Tibial nerve (tissue), 4 donors: ENCODE results near the gene LRRC14B. TPM values are rescaled to one million over a fixed set of nuclear protein-coding genes. Genes with fewer than 3 reads are reported as not detected.

Experiments
- DNase-seq, 2 donors: peaks; one replicate each; pipeline ENCODE4 v3.0.0-alpha.2; 2019; ENCODE audit warnings: low spot score in 2 of 2
- H3K27ac ChIP-seq, 4 donors: fragments of 200-600 bp; sonication (generic) in 3 of 4; one replicate each; pipeline ENCODE4 v1.5.1; 2017 to 2019; ENCODE audit warnings: mild to moderate bottlenecking in 1 of 4
- H3K27me3 ChIP-seq, 2 donors: fragments of 200-600 bp; sonication (generic) in 1 of 2; one replicate each; pipeline versions ENCODE4 v1.5.1 to v1.6.0; 2017 to 2019
- H3K36me3 ChIP-seq, 3 donors: fragments of 200-600 bp; sonication (generic); one replicate each; pipeline ENCODE4 v1.5.1; 2018 to 2019
- H3K4me1 ChIP-seq, 4 donors: fragments of 200-600 bp; sonication (generic) in 3 of 4; one replicate each; pipeline ENCODE4 v1.5.1; 2017 to 2019
- H3K4me3 ChIP-seq, 4 donors: fragments of 200-600 bp; sonication (generic) in 3 of 4; one replicate each; pipeline ENCODE4 v1.5.1; 2017 to 2019; ENCODE audit warnings: mild to moderate bottlenecking in 1 of 4, moderate library complexity in 1 of 4
- H3K9me3 ChIP-seq, 4 donors: fragments of 200-600 bp; sonication (generic) in 3 of 4; one replicate each; pipeline ENCODE4 v1.5.1; 2017 to 2019
- EP300 ChIP-seq, 2 donors: sonication (generic); formaldehyde crosslinking; IDR thresholded peaks; one replicate each; pipeline ENCODE4 v1.6.1; 2017; ENCODE audit warnings: antibody characterized with exemption in 2 of 2, mild to moderate bottlenecking in 1 of 2
- POLR2A ChIP-seq, 2 donors: fragments of 450-650 bp; IDR thresholded peaks; one replicate each; pipeline ENCODE4 v1.6.1; 2017; ENCODE audit warnings: antibody characterized with exemption in 2 of 2, mild to moderate bottlenecking in 2 of 2, moderate library complexity in 2 of 2
- WGBS, 2 donors: methylation state at CpG; one replicate each; pipeline ENCODE4 v1.1.5; 2018; 5-methylcytosine and 5-hydroxymethylcytosine counted together
- total RNA-seq, 4 donors: library from RNA; depleted of rRNA; stranded (reverse); fragments of >200 nt; gene quantifications; one replicate each; pipeline ENCODE4 v1.1.0, GENCODE V29; 2016
- TF ChIP-seq, protein P1 (sequence below), 5 experiments: fragments of 200-600 bp in 3 of 5; fragments of 450-650 bp in 2 of 5; sonication (generic) in 3 of 5; IDR thresholded peaks; one replicate each; pipeline ENCODE4 v1.5.1; 2016 to 2019; ENCODE audit warnings: antibody characterized with exemption in 5 of 5, mild to moderate bottlenecking in 3 of 5, moderate library complexity in 2 of 5

The LRRC14B gene
- total RNA-seq, 4 donors from 2014 or later, result not detected

- no peak for DNase-seq
- no peak overlapping the region for H3K4me3 ChIP-seq
- 93 to 96% methylated on average over 9 of the region's 10 CpGs for WGBS, 2 donors
- TF ChIP-seq EP300 (IDR thresholded peaks at IDR 0.05) (no peak), POLR2A (IDR thresholded peaks at IDR 0.05) (no peak)
- TF ChIP-seq, protein P1, sequence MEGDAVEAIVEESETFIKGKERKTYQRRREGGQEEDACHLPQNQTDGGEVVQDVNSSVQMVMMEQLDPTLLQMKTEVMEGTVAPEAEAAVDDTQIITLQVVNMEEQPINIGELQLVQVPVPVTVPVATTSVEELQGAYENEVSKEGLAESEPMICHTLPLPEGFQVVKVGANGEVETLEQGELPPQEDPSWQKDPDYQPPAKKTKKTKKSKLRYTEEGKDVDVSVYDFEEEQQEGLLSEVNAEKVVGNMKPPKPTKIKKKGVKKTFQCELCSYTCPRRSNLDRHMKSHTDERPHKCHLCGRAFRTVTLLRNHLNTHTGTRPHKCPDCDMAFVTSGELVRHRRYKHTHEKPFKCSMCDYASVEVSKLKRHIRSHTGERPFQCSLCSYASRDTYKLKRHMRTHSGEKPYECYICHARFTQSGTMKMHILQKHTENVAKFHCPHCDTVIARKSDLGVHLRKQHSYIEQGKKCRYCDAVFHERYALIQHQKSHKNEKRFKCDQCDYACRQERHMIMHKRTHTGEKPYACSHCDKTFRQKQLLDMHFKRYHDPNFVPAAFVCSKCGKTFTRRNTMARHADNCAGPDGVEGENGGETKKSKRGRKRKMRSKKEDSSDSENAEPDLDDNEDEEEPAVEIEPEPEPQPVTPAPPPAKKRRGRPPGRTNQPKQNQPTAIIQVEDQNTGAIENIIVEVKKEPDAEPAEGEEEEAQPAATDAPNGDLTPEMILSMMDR (IDR thresholded peaks at IDR 0.05), result no peak
- H3K27me3 ChIP-seq, result peaks cover 0 to 56% of the 10 kb centered on the region in 2 donors
- peaks cover 0 to 11% (median 0%) of the 10 kb centered on the region in 4 donors for H3K4me1 ChIP-seq
- H3K9me3 ChIP-seq, result no peaks in the 10 kb centered on the region
- H3K36me3 ChIP-seq, result no peaks in the 10 kb centered on the region
- no peak overlapping the region for H3K27ac ChIP-seq
These were observed 1.8 kb upstream of the LRRC14B start for GRCh38 chr5:189486-189885.

DNA sequence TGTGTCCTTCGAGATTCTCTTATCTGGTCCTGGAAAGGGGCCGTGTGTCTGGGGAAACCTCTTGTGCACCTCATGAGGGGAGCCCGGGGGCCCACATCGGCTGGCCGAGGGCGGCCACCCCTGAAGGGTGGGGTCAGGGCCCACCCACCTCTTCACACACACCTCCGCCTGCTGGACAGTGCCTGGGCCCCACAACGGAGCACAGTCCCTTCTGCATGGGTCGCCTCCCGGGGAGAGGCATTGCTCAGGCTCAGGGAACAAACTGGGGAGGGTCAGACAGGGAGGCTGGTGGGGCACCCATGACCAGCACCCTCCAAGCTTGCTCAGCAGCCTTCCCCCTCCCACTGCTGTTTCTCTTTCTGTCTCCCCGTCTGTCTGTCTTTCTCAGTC, 1.3 kb upstream of the LRRC14B start:
- no peaks in the 10 kb centered on the region for H3K36me3 ChIP-seq
- no peak for TF ChIP-seq POLR2A (IDR thresholded peaks at IDR 0.05)
- TF ChIP-seq EP300 (IDR thresholded peaks at IDR 0.05), result no peak
- TF ChIP-seq, protein P1 (IDR thresholded peaks at IDR 0.05), result no peak
- no peak overlapping the region for H3K27ac ChIP-seq
- WGBS, 2 donors, result 63 to 64% methylated on average over 11 of the region's 11 CpGs
- DNase-seq, result no peak
- peaks cover 0 to 11% (median 0%) of the 10 kb centered on the region in 4 donors for H3K4me1 ChIP-seq
- H3K9me3 ChIP-seq, result no peaks in the 10 kb centered on the region
- no peak overlapping the region for H3K4me3 ChIP-seq
- H3K27me3 ChIP-seq, result peaks cover 0 to 56% of the 10 kb centered on the region in 2 donors

- H3K27me3 ChIP-seq, result peaks cover 0 to 56% of the 10 kb centered on the region in 2 donors
- H3K4me1 ChIP-seq, result peaks cover 0 to 11% (median 0%) of the 10 kb centered on the region in 4 donors
- no peak overlapping the region for H3K4me3 ChIP-seq
- H3K9me3 ChIP-seq, result no peaks in the 10 kb centered on the region
- H3K27ac ChIP-seq, result no peak overlapping the region
- WGBS, 2 donors, result 50 to 60% methylated on average over 11 to 15 of the region's 16 CpGs
- H3K36me3 ChIP-seq, result no peaks in the 10 kb centered on the region
- DNase-seq, result no peak
- TF ChIP-seq EP300 (IDR thresholded peaks at IDR 0.05) (no peak), POLR2A (IDR thresholded peaks at IDR 0.05) (no peak)
- TF ChIP-seq, protein P1 (IDR thresholded peaks at IDR 0.05), result no peak
These were observed 794 bp upstream of the LRRC14B start for GRCh38 chr5:190366-191035.

DNA sequence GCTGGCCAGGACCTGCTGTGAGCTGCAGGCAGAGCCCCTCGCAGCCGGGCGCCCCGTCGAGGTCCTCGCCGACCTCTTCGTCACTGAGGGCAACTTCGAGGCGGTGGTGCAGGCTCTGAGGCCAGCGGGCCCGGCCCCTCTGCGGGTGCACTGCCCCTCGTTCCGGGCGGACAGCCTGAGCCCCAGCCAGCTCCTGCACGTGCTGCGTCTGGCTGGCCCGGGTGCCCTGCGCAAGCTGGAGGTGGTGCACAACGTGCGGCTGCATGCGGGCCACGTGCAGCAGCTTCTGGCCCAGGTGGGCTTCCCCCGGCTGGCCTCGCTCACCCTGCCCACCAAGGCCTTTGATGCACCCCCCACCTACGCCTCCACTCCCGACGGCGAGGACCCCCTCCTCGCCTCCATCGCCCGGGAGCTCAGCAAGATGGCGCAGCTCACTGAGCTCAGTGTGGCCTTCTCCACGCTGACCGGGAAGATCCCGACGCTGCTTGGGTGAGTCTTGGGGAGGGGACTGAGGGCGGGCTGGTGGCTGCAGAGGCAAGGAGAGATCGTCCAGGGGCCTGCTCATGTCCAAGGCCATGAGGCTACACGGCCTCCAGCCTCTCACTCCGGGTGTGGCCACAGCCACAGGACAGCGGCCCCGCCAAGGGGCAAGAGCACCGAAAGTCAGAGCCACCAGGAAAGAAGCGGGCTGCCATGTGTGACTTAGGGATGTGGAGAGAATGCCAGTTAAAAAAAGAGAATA, 825 bp downstream of the LRRC14B start:
- peaks cover 0 to 11% (median 0%) of the 10 kb centered on the region in 4 donors for H3K4me1 ChIP-seq
- H3K36me3 ChIP-seq, result no peaks in the 10 kb centered on the region
- H3K9me3 ChIP-seq, result no peaks in the 10 kb centered on the region
- no peak overlapping the region for H3K27ac ChIP-seq
- no peak overlapping the region for H3K4me3 ChIP-seq
- DNase-seq, result no peak
- WGBS, 2 donors, result 78 to 85% methylated on average over 25 to 39 of the region's 46 CpGs
- peaks cover 0 to 50% of the 10 kb centered on the region in 2 donors for H3K27me3 ChIP-seq
- TF ChIP-seq POLR2A (IDR thresholded peaks at IDR 0.05) (no peak), EP300 (IDR thresholded peaks at IDR 0.05) (no peak)
- TF ChIP-seq, protein P1 (IDR thresholded peaks at IDR 0.05), result no peak

- 82 to 83% methylated on average over 8 to 9 of the region's 9 CpGs for WGBS, 2 donors
- no peaks in the 10 kb centered on the region for H3K36me3 ChIP-seq
- H3K9me3 ChIP-seq, result no peaks in the 10 kb centered on the region
- H3K4me3 ChIP-seq, result no peak overlapping the region
- H3K27ac ChIP-seq, result no peak overlapping the region
- no peak for DNase-seq
- peaks cover 0 to 11% (median 0%) of the 10 kb centered on the region in 4 donors for H3K4me1 ChIP-seq
- peaks cover 0 to 49% of the 10 kb centered on the region in 2 donors for H3K27me3 ChIP-seq
- TF ChIP-seq, protein P1 (IDR thresholded peaks at IDR 0.05), result no peak
- no peak for TF ChIP-seq POLR2A (IDR thresholded peaks at IDR 0.05)
These were observed 1.3 kb downstream of the LRRC14B start for GRCh38 chr5:192691-192969.
